Pons (tissue), 1 donor: ENCODE results near the gene OR2C3.
"Not testable (repeated sequence)": the region's sequence is repeated elsewhere in the genome, so short reads cannot be mapped to it uniquely, and the experiment has no call there.

Experiments used
- DNase-seq: peaks from one replicate; pipeline ENCODE4 v3.0.0-alpha.2; 2016; ENCODE audit warnings: low spot score

Gene OR2C3

GRCh38 chr1:247517795-247518612 lies 18.2 kb downstream of the OR2C3 start:
- no peak for DNase-seq

- DNase-seq: no peak
These were observed 29.4 kb downstream of the OR2C3 start for GRCh38 chr1:247506831-247507230.

GRCh38 chr1:247500865-247501264 lies 35.4 kb downstream of the OR2C3 start:
- no peak for DNase-seq

GRCh38 chr1:247496581-247497285 lies 39.5 kb downstream of the OR2C3 start:
- DNase-seq: no peak

- DNase-seq: no peak
These were observed 41.5 kb downstream of the OR2C3 start for GRCh38 chr1:247494767-247495166.

- no peak for DNase-seq
These were observed 43.1 kb downstream of the OR2C3 start for GRCh38 chr1:247493106-247493505.

GRCh38 chr1:247491328-247491727 lies 44.9 kb downstream of the OR2C3 start:
- no peak for DNase-seq

GRCh38 chr1:247487057-247487456 lies 49.2 kb downstream of the OR2C3 start:
- DNase-seq: peak; percentile 74

GRCh38 chr1:247482747-247483146 lies 53.5 kb downstream of the OR2C3 start:
- no peak for DNase-seq

- not testable (repeated sequence) for DNase-seq
These were observed 59.7 kb downstream of the OR2C3 start for GRCh38 chr1:247476328-247477058.

- no peak for DNase-seq
These were observed 60.4 kb downstream of the OR2C3 start for GRCh38 chr1:247475793-247476192.
